ENCODE data around the gene EIF2B2.

The EIF2B2 gene

DNA sequence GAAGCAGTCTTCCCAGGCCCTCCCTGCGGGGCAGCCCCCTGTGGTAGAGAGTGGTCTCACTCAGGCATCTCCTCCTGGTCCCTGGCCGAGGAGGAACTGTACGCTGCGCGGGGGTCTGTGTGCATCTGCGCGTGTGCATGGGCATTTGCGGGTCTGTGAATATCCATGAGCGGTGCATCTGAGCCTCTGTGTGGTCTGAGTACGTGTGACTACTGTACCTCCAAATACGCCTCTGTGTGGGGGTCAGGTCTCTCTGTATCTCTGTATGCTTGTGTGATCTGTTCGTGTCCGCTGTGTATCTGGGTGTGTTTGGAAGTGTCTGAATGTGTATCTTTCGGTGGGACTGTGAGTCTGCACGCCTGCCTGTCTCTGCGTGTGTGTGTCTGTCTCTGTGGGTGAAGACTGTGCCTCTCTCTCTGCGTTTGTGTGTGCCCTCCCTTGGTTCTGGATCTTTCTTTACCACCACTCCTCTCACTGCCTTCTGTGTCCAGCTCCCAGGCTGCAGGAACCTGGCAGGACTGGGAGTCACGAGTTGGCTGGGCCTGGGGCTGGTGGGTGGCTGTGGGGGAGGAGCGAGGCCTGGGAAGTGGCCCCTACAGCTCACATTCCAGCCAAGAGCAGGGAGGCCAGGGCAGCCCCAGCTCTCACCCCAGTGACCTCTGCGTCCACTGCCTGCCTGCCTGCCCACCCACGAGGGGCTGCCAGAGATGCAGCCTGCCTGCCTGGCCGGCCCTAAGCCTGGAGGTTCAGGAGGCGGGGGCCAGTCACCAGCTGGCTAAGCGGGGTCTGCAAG, 46.2 kb upstream of the EIF2B2 start:
- no peak for TF ChIP-seq CTCF (IDR thresholded peaks at IDR 0.05; ENCODE audit: low read depth, low read length)
- H3K4me3 ChIP-seq (ENCODE audit: low read depth, low read length): no peak overlapping the region

DNA sequence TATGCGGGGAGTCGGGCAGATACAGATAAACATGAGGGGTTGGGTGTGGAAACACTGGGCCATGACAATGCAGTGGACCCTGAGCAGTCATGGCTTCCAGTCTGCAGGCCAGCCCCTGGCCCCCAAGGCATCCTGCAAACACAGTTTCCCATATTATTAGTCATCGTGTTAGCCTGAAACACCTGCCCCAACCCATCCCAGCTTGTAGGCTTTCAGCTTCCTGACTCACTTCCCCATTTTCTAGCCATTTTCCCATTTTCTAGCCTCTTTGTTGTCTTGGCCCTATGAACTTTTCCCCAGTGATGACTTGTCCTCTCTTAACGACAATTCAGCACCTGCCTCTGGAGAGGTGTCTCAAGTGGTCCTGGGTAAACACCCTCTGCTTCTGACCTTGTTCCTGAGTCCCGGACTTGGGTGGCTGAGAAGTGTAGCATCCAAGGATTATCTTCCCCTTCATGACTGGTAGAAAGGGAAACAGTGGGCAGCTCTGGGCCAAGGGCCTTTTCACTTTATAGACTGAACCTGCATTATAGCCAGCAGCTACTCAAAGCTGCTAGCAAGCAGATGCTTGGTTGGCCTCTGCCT, 43.0 kb upstream of the EIF2B2 start:
- no peak for TF ChIP-seq CTCF (IDR thresholded peaks at IDR 0.05; ENCODE audit: low read depth, low read length)
- H3K4me3 ChIP-seq (ENCODE audit: low read depth, low read length): no peak overlapping the region

DNA sequence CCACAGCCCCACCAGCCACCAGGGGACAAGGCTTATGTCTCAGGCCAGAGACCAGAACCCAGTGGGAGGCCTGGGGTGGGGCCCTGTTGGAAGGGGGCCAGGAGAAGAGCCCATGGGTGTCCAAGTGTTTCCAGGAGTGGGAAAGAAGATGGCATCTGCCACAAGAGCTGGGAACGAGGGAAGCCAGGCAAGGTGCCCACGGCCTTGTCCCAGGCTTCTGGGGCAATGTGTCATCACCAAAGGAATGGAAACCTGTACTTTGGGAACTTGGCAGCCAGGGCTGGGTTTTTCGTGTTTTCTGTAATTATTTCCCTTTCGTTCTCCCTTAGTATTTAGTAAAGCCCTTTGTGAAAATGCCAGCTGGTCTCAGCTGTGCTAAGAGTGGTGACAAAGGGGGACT, 42.0 kb upstream of the EIF2B2 start:
- no peak overlapping the region for H3K4me3 ChIP-seq (ENCODE audit: low read depth, low read length)
- no peak for TF ChIP-seq CTCF (IDR thresholded peaks at IDR 0.05; ENCODE audit: low read depth, low read length)

GRCh38 chr14:74961238-74961911, 41.3 kb upstream of the EIF2B2 start:
- no peak for TF ChIP-seq CTCF (IDR thresholded peaks at IDR 0.05; ENCODE audit: low read depth, low read length)
- no peak overlapping the region for H3K4me3 ChIP-seq (ENCODE audit: low read depth, low read length)

GRCh38 chr14:74962046-74962445, 40.7 kb upstream of the EIF2B2 start:
- no peak for TF ChIP-seq CTCF (IDR thresholded peaks at IDR 0.05; ENCODE audit: low read depth, low read length)

DNA sequence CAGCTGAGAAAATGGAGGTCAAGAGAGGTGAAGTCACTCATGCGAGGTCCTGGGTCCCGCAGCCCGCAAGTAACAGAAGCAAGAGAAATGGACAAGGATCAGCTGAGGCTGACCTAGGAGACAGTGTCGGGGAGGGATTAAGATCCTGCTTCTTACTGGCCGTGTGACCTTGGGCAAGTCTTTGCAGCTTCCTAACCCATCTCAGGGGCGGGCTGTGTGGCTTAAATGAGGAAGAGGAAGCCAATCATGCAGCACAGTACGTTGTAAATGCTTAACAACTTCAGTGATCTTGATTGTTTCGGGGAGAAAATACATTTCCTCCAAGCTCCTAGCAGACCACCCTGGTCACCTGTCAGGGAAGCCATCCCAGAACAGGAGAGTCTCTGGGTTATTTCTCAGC, 40.2 kb upstream of the EIF2B2 start:
- no peak for TF ChIP-seq CTCF (IDR thresholded peaks at IDR 0.05; ENCODE audit: low read depth, low read length)
- H3K4me3 ChIP-seq (ENCODE audit: low read depth, low read length): no peak overlapping the region

More at GRCh38 chr14:74962046-74962445, 40.7 kb upstream of the EIF2B2 start:
- no peak overlapping the region for H3K4me3 ChIP-seq (ENCODE audit: low read depth, low read length)

DNA sequence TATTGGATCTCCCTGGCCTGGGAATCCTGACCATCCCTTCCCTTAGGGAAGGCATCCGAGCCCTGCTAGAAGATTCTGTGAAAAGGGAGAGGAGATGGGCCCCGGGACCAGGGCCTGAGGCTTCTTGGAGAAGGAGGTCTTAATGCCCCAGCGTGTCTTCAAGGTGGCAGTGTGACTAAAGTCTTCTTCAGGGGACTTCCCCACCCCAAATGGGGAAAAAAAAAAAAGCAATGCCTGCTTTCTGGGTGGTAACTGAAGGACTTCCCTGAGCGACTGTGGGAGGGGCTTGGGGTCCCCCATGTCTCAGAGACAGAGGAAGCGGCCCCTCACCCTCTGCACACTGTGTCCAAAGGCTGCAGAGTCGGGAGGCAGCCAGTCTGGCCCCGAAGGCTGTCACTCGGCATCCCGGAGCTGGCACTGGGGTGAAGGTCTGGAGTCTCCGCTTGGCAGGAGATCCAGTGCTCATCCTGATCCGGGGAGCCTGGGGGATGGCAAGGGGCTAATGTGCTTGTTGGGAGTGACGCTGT, 39.5 kb upstream of the EIF2B2 start:
- no peak for TF ChIP-seq CTCF (IDR thresholded peaks at IDR 0.05; ENCODE audit: low read depth, low read length)
- no peak overlapping the region for H3K4me3 ChIP-seq (ENCODE audit: low read depth, low read length)

Measured in WI38 (cell line).